CD14-positive monocyte (primary cell): ENCODE data around the gene OR2C1. TPM values are rescaled to one million over a fixed set of nuclear protein-coding genes. Genes with fewer than 3 reads are reported as not detected.

Experiments
- DNase-seq, 3 donors: peaks; one replicate each; pipeline ENCODE4 v3.0.0-alpha.2; 2011 to 2022
- H2AFZ ChIP-seq: 2 replicates; pipeline ENCODE4 v1.6.0; 2012; ENCODE audit warnings: mild to moderate bottlenecking, low read depth, low read length, inconsistent platforms; ENCODE audit not compliant: insufficient read depth, poor library complexity, severe bottlenecking
- H3K27ac ChIP-seq, 2 donors: 1 replicate in 1 of 2; 2 replicates in 1 of 2; pipeline ENCODE4 v1.5.1; 2012 to 2013; ENCODE audit warnings: low read length in 2 of 2, control low read depth in 1 of 2, inconsistent platforms in 1 of 2, low read depth in 1 of 2, mild to moderate bottlenecking in 1 of 2
- H3K27me3 ChIP-seq, 2 donors: one replicate each; pipeline versions ENCODE4 v1.6.0 to v1.6.1; 2011 to 2013; ENCODE audit warnings: low read length in 2 of 2; ENCODE audit not compliant: control insufficient read depth in 2 of 2, insufficient read depth in 2 of 2
- H3K36me3 ChIP-seq, 2 donors: replicated peaks in 1 of 2; 1 replicate in 1 of 2; 2 replicates in 1 of 2; pipeline versions ENCODE4 v1.5.1 to v1.6.1; 2012 to 2013; ENCODE audit warnings: low read length in 2 of 2, control low read depth in 1 of 2, inconsistent platforms in 1 of 2, mild to moderate bottlenecking in 1 of 2; ENCODE audit not compliant: insufficient read depth in 2 of 2, control insufficient read depth in 1 of 2
- H3K4me1 ChIP-seq, 2 donors: 1 replicate in 1 of 2; 2 replicates in 1 of 2; pipeline versions ENCODE4 v1.5.1 to v1.6.1; 2012 to 2013; ENCODE audit warnings: low read length in 2 of 2, control low read depth in 1 of 2, inconsistent platforms in 1 of 2, mild to moderate bottlenecking in 1 of 2, moderate library complexity in 1 of 2; ENCODE audit not compliant: insufficient read depth in 2 of 2, control insufficient read depth in 1 of 2
- H3K4me2 ChIP-seq: replicated peaks from 2 replicates; pipeline ENCODE3; 2012; ENCODE audit warnings: low read length, moderate library complexity, mild to moderate bottlenecking; ENCODE audit not compliant: poor library complexity, severe bottlenecking; ENCODE audit errors: extremely low read depth
- H3K4me3 ChIP-seq, 3 experiments: fragments of 200-600 bp in 1 of 3; sonication (generic) in 1 of 3; replicated peaks in 1 of 3; 1 replicate in 2 of 3; 2 replicates in 1 of 3; pipeline ENCODE4 v1.5.1; 2011 to 2013; ENCODE audit warnings: low read length in 3 of 3, mild to moderate bottlenecking in 3 of 3, control low read depth in 2 of 3, low read depth in 2 of 3, inconsistent platforms in 1 of 3, moderate library complexity in 1 of 3
- H3K79me2 ChIP-seq: 2 replicates; pipeline ENCODE4 v1.6.0; 2012; ENCODE audit warnings: mild to moderate bottlenecking, control low read depth, inconsistent platforms, low read length, moderate library complexity; ENCODE audit not compliant: insufficient read depth
- H3K9ac ChIP-seq: 2 replicates; pipeline ENCODE4 v1.6.0; 2017; ENCODE audit warnings: low read length, mild to moderate bottlenecking; ENCODE audit not compliant: insufficient read depth, poor library complexity, severe bottlenecking
- H3K9me3 ChIP-seq, 2 donors: replicated peaks in 1 of 2; 1 replicate in 1 of 2; 2 replicates in 1 of 2; pipeline versions ENCODE4 v1.5.1 to v1.6.1; 2012 to 2013; ENCODE audit warnings: low read length in 2 of 2, control low read depth in 1 of 2; ENCODE audit not compliant: control insufficient read depth in 1 of 2, insufficient read depth in 1 of 2
- H4K20me1 ChIP-seq: 2 replicates; pipeline ENCODE4 v1.6.0; 2012; ENCODE audit warnings: mild to moderate bottlenecking, low read length, control low read depth, moderate library complexity; ENCODE audit not compliant: insufficient read depth
- H3K27ac Mint-ChIP-seq, 7 donors: one replicate each; pipeline ENCODE4 v1.8.0; 2020; ENCODE audit warnings: mild to moderate bottlenecking in 7 of 7, mixed read lengths in 7 of 7, moderate library complexity in 6 of 7, inconsistent platforms in 2 of 7
- H3K27me3 Mint-ChIP-seq, 3 donors: one replicate each; pipeline ENCODE4 v1.8.0; 2021 to 2022; ENCODE audit warnings: low read depth in 3 of 3, mild to moderate bottlenecking in 3 of 3, mixed read lengths in 3 of 3, moderate library complexity in 3 of 3, inconsistent platforms in 1 of 3
- H3K36me3 Mint-ChIP-seq, 2 donors: one replicate each; pipeline ENCODE4 v1.8.0; 2020; ENCODE audit warnings: mixed read lengths in 2 of 2, inconsistent platforms in 1 of 2, mild to moderate bottlenecking in 1 of 2
- H3K4me1 Mint-ChIP-seq: one replicate; pipeline ENCODE4 v1.8.0; 2020; ENCODE audit warnings: mild to moderate bottlenecking, mixed read lengths
- H3K4me3 Mint-ChIP-seq, 2 donors: one replicate each; pipeline ENCODE4 v1.8.0; 2020; ENCODE audit warnings: mild to moderate bottlenecking in 2 of 2, mixed read lengths in 2 of 2, moderate library complexity in 1 of 2
- H3K9me3 Mint-ChIP-seq, 7 donors: one replicate each; pipeline ENCODE4 v1.8.0; 2020 to 2022; ENCODE audit warnings: mixed read lengths in 7 of 7, mild to moderate bottlenecking in 6 of 7, moderate library complexity in 6 of 7, inconsistent platforms in 2 of 7
- CTCF ChIP-seq: fragments of 200-600 bp; IDR thresholded peaks from one replicate; pipeline ENCODE4 v1.8.0; 2022; ENCODE audit warnings: antibody characterized with exemption, mild to moderate bottlenecking
- WGBS: methylation state at CpG from one replicate; pipeline ENCODE4 v1.1.5; 2013; ENCODE audit warnings: missing lambda C conversion rate; ENCODE audit not compliant: insufficient coverage; 5-methylcytosine and 5-hydroxymethylcytosine counted together
- intact Hi-C, 2 donors: fragments of 100-400 bp; cut with micrococcal nuclease; formaldehyde crosslinking; loops; one replicate each; pipeline versions ENCODE4 v1.15.0 to v1.15.1; 2023
- polyA plus RNA-seq, 3 donors: library from polyadenylated mRNA; depleted of rRNA in 1 of 3; unstranded in 2 of 3; stranded (reverse) in 1 of 3; fragments of 300-500 nt in 2 of 3; fragments of >200 nt in 1 of 3; fragmentation: Illumina TruSeq in 2 of 3; gene quantifications; 1 replicate in 2 of 3; 2 replicates in 1 of 3; pipeline ENCODE4 v1.2.3, GENCODE V29; 2012 to 2021

Gene OR2C1
- polyA plus RNA-seq, 3 donors = 0.12 TPM; not detected in 2

- intact Hi-C loops = no loop called here
- Histone ChIP-seq H3K9me3 (peaks cover 24 to 34% of the 10 kb centered on the region in 2 donors), H3K27ac (no peak overlapping the region), H3K4me2 (no peak overlapping the region), H2AFZ (no peak overlapping the region), H3K4me3 (no peak overlapping the region), H3K79me2 (no peaks in the 10 kb centered on the region), H3K36me3 (no peaks in the 10 kb centered on the region), H3K4me1 (no peaks in the 10 kb centered on the region), H3K27me3 (peaks cover 0 to under 1% of the 10 kb centered on the region in 2 donors), H4K20me1 (no peaks in the 10 kb centered on the region), H3K9ac (no peak overlapping the region)
- no peaks in the 10 kb centered on the region for H3K36me3 Mint-ChIP-seq
- H3K4me1 Mint-ChIP-seq = peaks cover 4% of the 10 kb centered on the region
- H3K27ac Mint-ChIP-seq = no peak overlapping the region
- no peak for TF ChIP-seq CTCF
- H3K4me3 Mint-ChIP-seq = no peak overlapping the region
- WGBS = 91% methylated on average over 9 of the region's 10 CpGs
- H3K27me3 Mint-ChIP-seq = peaks cover 3 to 13% (median 9%) of the 10 kb centered on the region in 3 donors
- H3K9me3 Mint-ChIP-seq = peaks cover 22 to 67% (median 58%) of the 10 kb centered on the region in 7 donors
- no peak for DNase-seq
Observed at GRCh38 chr16:3356118-3356517, 429 bp downstream of the OR2C1 start.

- peaks cover 33 to 67% (median 56%) of the 10 kb centered on the region in 7 donors for H3K9me3 Mint-ChIP-seq
- H3K4me3 ChIP-seq = no peak overlapping the region
- peaks cover 8 to 17% (median 10%) of the 10 kb centered on the region in 3 donors for H3K27me3 Mint-ChIP-seq
Observed at GRCh38 chr16:3358871-3359270, 3.2 kb downstream of the OR2C1 start.

More at GRCh38 chr16:3358871-3359270, 3.2 kb downstream of the OR2C1 start:
- H3K27me3 ChIP-seq = peaks cover 0 to 6% of the 10 kb centered on the region in 2 donors
- WGBS = no CpG with 5 or more reads among the region's 1 CpG
- no peaks in the 10 kb centered on the region for H3K79me2 ChIP-seq
- H3K4me3 Mint-ChIP-seq = no peak overlapping the region
- no peak overlapping the region for H3K27ac ChIP-seq
- no peak for DNase-seq
- H3K9ac ChIP-seq = no peak overlapping the region
- H3K36me3 ChIP-seq = no peaks in the 10 kb centered on the region
- no peaks in the 10 kb centered on the region for H4K20me1 ChIP-seq
- no peak overlapping the region for H3K27ac Mint-ChIP-seq
- H3K4me1 Mint-ChIP-seq = no peaks in the 10 kb centered on the region
- intact Hi-C loops = no loop called here
- no peak overlapping the region for H2AFZ ChIP-seq
- no peaks in the 10 kb centered on the region for H3K36me3 Mint-ChIP-seq
- no peaks in the 10 kb centered on the region for H3K4me1 ChIP-seq
- no peak for TF ChIP-seq CTCF
- peaks cover 33 to 34% of the 10 kb centered on the region in 2 donors for H3K9me3 ChIP-seq
- H3K4me2 ChIP-seq = no peak overlapping the region
